ENCODE data around the gene GNPDA1.

DNA sequence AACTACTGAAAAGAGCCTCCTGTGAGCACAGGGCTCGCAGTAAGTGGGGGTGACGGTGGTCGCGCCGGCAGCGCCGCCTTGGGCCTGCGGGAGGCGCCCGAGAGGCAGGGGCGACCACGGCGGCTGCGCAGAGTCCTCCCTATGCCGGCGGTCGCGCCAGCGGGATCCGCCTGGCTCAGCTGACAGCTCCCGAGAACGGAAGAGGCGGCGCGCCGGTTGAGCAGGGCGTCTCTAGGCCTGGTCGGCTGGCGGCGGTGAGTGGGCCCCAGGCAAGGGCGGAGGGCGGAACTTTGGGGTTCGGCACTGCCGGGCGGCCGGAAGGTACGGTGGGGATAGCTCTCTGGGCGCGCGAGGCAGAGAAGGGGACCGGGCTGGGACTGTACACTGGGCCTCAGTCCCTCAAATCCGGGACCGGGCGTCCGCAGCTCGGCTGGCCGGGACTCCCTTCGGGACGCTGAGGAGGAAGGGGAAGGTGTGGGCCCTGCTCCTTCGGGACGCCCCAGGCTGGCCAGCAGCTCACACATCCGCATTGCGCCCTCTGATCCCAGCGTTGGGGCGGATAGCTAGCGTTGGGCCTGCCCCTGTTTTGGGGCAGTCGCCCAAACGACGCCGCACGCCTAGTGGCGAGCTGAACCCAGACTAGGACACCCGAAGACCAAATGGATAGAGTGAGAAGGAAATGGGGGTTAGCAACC is 43.8 kb downstream of the GNPDA1 start, which contains the start of gene RNF14:
- TF ChIP-seq, protein P1, sequence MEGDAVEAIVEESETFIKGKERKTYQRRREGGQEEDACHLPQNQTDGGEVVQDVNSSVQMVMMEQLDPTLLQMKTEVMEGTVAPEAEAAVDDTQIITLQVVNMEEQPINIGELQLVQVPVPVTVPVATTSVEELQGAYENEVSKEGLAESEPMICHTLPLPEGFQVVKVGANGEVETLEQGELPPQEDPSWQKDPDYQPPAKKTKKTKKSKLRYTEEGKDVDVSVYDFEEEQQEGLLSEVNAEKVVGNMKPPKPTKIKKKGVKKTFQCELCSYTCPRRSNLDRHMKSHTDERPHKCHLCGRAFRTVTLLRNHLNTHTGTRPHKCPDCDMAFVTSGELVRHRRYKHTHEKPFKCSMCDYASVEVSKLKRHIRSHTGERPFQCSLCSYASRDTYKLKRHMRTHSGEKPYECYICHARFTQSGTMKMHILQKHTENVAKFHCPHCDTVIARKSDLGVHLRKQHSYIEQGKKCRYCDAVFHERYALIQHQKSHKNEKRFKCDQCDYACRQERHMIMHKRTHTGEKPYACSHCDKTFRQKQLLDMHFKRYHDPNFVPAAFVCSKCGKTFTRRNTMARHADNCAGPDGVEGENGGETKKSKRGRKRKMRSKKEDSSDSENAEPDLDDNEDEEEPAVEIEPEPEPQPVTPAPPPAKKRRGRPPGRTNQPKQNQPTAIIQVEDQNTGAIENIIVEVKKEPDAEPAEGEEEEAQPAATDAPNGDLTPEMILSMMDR (IDR thresholded peaks at IDR 0.05), result peak; percentile 93 to 97 (median 96)
- TF ChIP-seq POLR2A (IDR thresholded peaks at IDR 0.05) (peak; percentile 85), EP300 (IDR thresholded peaks at IDR 0.05) (no peak), POLR2AphosphoS5 (IDR thresholded peaks at IDR 0.05) (peak; percentile 83)
